Stimulated activated CD8-positive, alpha-beta memory T cell treated with anti-CD3 and anti-CD28 coated beads, Interleukin-7, amount 100 ng/mL, for 4 hours (primary cell): ENCODE data around the gene MED22.
"Not testable (repeated sequence)": the region's sequence is repeated elsewhere in the genome, so short reads cannot be mapped to it uniquely, and the experiment has no call there.

Experiments
- DNase-seq, 2 donors: peaks; one replicate each; pipeline ENCODE4 v3.0.0-alpha.2; 2020; ENCODE audit warnings: low read depth in 2 of 2

MED22 gene

DNA sequence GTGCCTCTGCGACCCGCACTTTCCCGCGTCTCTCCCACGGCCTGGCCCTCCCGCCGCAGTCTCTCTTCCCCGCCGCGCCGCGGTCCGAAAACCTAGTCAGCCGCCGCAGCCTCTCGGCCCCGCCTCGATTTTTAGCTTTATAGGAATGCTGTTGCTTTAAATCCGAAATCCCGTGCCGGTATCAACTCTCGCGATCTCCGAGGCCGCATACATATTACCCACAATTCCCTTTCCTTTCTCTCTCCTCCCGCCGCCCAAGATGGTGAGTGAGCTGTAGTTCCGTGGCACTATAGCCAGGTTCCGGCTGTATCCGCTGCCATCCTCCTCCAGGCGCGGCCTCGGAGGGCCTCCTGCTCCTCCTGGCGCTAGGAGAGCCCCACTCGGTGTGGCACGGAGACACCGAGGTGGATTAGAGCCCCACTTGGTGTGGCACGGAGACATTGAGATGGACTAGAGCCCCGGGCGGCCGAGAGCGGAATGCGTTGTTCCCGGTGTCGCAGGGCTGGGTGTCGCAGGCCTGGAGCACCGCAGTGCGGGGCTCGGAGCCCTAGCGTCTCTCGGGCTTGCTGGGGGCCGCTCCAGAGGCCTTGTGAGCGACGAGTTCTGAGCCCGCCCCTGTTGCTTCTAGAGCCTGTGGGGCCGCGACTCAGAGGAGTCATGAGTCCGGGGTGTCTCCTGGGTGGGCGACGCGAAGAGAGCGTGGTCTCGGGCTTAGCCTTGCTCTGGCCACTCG is at the start of gene MED22, which contains the start of gene RPL7A:
MED22 (minus strand) TSS at position 147 of the 733 bp plus-strand sequence. CDS start 1,469 bp downstream, outside the sequence.
RPL7A (plus strand) TSS at position 234 of the 733 bp plus-strand sequence; CDS start at position 260, 26 bp downstream.
- DNase-seq, result peak; percentile 86 to 91

DNA sequence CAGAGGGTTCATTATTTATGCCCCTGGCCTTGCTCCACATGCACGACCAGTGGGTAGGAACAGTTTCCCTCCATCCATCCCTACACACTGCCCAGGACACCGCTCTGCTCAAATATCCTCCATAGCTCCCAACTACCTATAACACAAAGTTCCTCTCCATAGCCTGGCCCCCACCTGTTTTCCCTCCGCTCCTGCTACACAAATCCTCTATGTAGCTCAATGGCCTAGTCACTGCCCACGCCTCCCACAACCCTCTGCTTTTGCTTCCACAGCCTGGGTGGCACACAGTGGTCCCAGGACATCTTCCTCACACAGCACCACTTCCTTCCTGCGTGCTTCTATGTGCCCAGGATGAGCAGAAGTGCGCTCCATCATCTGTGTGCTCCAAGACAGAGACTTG is 49.4 kb upstream of the MED22 start:
- no peak for DNase-seq

DNA sequence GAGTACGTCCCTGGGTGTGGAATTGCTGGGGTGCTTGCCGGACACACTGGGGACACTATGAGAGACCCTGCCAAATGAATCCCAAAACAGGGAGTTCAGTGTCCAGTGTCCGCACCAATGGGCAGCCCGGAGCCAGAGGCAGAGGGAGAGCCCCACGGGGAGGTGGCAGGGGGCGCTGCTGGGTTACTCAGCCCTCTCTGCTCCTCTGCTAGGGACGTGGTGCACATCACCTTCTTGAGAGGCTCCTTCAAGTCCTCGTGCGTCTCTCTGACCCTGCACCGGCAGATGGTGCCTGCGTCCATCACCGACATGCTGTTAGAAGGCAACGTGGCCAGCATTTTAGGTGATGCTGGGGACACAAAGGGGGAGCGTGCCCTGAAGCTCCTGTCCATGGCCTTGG is 49.0 kb upstream of the MED22 start:
- DNase-seq, result no peak

DNA sequence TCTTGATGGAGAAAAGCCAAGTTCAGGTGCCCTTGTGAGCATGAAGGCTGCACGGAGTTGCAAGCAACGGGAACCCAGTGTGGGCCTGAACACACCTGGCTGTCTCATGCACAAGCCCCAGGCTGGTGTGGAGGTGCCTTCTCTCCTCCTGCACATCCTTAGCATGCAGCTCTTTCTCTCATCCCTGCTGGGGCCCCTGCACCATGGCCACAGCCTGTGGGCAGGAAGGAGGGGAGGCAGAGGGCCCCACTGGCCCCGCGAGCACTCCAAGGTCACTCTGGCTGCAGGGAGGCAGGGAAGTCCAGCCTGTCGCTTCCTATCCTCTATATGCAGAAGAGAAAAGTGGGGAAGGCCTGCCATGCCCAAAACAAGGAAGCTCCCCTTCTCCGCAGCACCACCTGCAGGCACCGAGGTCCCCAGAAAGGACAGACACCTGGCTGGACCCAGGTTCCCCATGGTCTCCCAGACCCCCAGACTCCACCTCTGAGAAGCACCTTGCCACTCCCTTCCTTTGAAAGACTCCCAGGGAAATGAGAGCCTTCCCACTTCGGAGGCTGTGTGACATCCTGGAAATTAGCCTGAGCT is 46.8 kb upstream of the MED22 start:
- no peak for DNase-seq

DNA sequence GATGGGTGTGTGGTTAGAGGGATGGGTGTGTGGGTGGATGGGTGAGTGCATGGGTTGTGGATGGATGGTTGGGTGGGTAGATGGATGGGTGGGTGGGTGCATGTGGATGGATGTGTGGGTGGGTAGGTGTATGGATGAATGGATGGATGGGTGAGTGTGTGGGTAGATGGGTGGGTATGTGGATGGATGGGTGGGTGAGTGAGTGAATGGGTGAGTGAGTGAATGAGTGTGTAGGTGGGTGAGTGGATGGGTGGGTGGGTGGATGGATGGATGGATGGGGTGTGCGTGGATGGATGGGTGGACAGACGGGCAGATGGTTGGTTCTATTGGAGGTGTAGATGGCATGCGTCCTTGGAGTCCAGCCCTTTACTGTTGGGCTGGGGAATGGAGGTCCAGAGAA is 45.5 kb upstream of the MED22 start:
- no peak for DNase-seq

DNA sequence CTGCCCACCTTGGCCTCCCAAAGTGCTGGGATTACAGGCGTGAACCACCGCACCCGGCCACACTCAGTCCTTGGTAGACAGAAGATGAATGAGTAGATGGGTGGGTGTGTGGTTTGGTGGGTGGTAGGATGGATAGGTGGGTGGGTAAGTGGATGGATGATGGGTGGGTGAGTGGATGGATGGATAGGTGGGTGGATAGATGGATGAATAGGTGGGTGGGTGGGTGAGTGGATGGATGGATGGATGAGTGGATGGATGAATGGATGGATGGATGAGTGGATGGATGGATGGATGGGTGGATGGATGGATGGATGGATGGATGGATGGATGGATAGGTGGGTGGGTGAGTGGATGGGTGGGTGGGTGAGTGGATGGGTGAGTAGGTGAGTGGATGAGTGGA is 44.4 kb upstream of the MED22 start:
- not testable (repeated sequence) for DNase-seq

DNA sequence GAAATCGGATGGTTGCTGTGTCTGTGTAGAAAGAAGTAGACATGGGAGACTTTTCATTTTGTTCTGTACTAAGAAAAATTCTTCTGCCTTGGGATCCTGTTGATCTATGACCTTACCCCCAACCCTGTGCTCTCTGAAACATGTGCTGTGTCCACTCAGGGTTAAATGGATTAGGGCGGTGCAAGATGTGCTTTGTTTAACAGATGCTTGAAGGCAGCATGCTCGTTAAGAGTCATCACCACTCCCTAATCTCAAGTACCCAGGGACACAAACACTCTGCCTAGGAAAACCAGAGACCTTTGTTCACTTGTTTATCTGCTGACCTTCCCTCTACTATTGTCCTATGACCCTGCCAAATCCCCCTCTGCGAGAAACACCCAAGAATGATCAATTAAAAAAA is 43.5 kb upstream of the MED22 start:
- DNase-seq, result not testable (repeated sequence)

DNA sequence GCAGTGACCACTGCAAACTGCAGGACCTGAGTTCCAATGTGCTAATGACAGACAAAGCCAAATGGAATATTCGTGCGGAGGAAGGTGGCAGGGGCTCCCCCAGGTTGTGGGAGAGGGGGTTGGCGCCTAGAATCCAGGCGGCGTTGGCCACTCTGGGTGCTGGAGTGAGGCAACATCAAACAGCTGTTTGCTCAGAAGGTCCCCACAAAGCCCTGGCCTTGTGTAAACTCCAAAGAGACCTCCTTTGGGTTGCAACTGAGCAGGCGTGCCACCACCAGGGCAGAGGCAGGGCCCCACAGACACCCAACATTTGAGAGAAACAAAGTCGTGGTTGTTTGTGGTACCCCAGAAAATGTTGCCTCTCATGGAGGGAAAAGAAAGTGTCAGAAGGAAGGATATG is 42.8 kb upstream of the MED22 start:
- DNase-seq, result no peak

DNA sequence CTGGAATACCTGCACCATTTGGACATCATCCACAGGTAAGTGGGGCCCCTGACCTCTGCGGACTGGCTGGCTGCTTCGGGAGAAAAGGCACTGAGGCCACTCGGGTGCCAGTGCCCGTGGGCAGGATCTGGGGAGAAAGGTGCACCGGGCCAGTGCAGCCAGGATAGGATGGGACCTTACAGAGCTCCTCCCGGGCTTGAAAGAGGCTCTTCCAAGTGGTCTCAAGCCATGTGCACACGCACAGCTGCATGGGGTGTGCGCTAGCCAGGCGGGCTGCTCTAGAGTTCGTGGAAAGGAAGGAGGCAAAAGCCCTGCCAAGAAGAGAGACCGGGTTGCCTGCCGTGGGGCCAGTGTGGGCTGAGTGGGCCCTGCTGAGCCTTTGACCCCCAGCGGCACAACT is 41.6 kb upstream of the MED22 start:
- DNase-seq, result no peak

DNA sequence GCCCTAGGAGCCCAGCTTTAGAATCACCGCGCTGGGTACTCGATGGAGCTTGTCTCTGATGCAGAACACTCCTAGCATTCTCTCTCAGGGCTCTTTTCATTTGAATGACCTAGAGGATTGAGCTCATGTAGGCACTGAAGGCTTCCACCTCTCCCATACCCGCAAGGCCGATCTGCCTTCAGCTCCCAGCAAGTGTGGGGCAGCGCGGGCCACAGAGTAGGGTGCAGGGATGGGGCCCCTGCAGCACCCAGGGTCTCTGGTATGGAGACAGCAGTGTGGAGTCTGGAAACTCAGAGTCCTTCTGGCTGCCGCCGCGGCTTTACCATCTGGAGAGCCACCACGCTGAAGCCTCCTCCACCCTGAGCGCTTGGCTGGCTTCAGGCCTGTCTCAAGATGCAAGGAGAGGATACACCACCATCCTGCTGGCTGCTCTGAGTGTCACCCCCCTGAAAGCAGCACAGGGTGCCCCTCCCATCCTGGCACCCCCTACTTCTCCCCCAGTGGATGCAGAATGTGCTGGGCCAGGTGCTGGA is 41.2 kb upstream of the MED22 start:
- no peak for DNase-seq

DNA sequence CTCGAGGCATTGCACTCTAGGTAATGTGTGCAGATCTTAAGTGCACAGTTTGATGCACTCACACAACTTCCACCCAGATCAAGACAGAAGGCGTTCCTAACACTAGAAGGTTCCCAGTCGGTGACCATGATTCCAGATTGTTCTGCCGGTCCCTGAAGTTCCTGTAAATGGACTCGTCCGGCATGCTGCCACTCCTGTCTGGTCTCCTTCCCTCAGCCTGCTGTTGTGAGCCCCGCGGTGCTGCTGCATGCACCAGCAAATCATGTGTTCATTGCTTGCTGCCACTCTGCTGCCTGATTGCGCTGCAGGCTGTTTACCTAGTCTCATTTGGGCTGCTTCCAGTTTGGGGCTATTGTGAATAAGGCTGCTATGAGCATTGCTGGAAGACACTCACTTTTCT is 39.7 kb upstream of the MED22 start:
- DNase-seq, result no peak

DNA sequence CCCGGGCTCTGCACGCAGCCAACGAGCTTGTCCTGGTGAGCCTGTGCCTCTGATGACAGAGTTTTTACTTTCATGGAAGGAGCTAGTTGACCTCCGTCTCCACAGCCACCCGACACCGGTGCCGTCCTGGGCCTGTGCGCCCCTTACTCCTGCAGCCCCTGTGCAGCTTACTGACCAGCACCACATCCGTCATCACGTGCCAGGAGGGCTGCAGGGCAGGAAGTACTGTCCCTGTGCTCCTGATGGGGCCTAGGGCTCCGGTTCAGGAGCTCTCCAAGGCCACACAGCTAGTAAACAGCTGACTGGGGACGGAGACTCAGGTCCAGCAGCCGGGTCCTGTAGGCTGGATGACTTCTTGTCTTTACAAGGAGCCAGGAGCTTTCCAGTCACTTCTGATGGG is 38.4 kb upstream of the MED22 start:
- DNase-seq, result no peak

DNA sequence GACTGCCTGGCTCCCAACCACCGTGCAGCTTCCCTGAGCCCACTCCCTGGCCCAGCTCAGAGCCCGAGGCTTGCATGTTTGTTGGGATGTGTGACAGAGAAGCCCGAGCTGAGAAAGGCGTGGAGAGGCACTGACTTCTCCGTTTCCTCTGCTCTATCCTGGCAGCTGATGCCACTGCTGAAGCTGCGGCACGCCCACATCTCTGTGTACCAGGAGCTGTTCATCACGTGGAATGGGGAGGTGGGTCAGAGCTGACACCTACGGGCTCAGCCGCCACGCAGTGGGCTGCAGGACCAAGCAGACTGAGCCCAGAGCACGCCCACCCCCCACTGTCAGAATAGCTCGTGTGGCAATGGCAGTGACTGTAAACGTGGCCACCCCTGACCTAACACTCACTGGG is 37.5 kb upstream of the MED22 start:
- no peak for DNase-seq

DNA sequence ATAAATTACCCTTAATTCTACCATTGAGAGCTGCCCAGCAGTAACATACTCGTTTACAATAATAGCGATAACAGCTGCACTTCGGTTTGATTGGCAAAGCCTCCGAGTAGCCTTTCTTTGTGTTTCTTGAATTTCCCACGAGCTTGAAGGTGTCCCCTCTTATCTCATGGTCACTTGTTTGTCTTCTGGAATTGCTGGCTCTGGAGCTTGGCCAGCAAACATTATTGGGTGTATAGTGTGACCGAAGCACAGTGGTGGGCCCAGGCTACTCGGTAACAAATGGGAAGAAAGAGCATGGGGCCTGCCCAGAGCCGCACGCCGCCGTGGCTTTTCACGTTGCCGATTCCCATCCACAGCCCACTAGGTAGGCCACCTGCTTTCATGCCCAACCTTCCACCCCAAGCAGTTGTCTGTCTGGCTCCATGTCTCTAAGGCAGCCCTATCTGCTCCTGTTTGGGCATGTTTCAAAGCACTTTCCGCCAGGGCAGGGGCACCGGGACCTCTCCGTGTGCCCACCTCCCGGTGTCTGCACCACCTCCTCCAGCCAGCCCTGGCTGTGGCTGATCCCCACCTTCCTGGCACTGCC is 36.9 kb upstream of the MED22 start:
- no peak for DNase-seq

DNA sequence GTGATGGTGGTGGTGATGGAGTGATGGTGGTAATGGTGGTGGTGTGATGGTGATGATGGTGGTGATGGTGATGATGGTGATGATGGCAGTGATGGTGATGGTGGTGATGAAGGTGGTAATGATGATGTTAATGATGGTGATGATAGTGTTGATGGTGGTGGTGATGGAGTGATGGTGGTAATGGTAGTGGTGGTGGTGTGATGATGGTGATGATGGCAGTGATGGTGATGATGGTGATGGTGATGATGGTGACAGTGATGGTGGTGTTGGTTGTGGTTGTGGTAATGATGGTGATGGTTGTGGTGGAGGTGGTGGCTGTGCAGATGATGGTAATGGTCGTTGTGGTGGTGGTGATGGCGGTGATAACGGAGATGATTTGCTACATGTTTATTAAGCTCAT is 35.5 kb upstream of the MED22 start:
- DNase-seq, result no peak

DNA sequence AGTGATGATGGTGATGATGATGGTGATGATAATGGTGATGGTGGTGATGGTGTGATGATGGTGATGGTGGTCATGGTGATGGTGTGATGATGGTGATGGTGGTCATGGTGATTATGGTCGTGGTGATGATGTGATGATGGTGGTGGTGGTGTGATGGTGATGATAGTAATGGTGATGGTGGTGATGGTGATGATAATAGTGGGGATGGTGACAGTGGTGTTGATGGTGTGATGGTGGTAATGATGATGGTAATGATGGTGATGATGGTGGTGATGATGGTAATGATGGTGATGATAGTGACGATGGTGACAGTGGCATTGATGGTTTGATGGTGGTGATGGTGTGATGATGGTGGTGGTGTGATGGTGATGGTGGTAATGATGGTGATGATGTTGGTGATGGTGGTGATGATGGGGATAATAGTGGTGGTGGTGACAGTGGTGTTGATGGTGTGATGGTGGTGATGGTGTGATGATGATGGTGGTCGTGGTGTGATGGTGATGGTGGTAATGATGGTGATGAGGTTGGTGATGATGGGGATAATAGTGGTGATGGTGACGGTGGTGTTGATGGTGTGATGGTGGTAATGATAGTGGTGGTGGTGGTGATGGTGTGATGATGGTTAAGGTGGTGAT is 34.7 kb upstream of the MED22 start:
- no peak for DNase-seq

DNA sequence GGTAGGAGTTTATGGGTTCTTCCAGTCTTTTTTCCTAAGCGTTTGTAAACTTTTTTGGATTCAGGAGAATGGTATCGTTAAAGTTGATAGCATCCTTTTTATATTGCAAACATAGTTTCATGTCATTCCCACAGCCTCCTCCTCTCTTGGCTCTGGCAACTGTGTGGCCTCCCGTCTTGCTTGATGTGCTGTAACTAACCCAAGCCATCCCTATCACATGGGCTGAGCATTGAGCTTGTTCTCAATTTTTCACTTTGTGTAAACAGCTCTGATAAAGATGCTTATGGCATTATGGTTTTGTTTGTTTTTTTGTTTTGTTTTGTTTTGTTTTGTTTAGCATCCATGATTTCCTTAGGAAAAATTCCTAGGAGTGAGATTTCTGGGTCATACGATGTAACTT is 32.8 kb upstream of the MED22 start:
- no peak for DNase-seq

DNA sequence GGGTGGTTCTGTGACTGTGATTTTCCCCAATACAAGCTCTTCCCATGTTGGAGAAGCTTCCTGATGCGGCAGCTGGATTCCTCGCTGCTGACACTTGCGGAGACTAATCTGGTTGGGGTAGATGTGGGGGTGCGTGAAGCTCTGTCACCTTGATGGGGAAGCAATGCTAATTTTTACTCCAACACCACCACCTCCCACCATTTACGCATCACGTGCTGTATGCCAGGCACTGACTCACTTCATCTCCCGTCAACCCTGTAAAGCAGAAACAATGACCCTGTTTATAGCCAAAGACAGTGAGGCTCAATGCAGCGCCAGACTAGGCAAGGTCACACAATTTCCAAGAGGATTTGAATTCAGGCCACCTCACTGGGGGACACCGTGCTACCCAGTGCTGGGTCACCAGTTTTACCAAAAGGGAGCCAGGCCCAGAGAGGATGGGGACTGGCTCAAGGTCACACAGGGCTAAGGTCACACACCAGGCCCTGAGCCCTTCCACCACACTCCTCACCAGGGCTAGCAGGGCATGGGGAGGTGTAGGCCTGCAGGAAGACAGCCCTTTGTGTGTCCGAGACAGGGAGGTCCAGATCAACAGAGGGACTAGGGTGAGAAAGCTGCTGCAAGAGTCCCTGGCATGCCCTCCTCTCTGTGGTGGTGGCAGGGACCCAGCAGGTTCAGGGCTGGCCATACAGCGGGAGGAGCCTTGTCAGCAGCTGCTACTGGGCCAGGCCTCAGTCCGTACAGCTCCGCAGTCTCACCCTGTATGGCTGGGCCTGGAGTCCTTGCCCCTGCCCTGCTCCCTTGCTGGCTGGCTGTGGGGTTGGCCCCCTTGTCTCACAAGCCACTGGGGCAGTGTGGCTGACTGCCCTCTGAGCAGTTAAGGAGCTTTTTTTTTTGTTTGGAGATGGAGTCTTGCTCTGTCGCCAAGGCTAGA is 31.5 kb upstream of the MED22 start:
- no peak for DNase-seq

DNA sequence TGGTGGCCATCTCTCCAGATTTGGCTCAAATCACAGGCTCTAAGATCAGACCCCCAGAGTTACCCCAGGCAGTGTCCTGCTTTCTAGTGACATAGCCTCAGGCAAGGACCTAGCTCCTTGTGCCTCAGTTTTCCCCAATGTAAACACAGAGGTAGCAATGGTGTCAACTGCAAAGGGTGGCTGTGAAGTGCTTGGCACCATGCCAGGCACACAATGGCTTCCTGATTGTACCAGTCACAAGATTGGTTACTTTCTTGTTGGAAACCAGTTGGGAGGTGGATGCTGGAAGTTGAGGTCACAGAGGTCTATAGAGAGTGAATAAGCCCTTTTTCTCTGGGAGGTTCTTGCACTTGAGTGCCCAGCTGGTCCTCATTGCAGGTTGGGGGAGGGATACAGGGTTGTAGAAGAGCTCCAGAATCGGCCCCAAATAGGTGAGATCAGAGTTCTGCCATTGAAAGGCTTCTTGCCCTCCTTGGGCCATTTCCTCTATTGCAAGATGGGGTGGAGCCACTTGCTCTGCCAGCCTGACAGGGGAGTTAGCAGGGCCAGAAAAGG is 30.6 kb upstream of the MED22 start:
- no peak for DNase-seq

DNA sequence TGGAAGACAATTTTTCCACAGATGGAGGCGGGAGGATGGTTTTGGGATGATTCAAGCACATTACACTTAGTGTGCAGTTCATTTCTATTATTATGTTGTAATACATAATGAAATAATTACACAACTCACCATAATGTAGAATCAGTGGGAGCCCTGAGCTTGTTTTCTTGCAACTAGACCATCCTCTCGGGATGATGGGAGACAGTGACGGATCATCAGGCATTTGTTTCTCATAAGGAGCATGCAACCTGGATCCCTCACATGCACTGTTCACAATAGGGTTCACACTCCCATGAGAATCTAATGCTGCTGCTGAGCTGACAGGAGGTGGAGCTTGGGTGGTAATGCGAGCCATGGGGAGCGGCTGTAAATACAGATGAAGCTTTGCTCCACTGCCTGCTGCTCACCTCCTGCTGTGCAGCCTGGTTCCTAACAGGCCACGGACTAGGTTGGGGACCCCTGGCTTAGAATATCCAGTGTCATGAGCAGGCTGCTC is 29.8 kb upstream of the MED22 start:
- DNase-seq, result no peak

DNA sequence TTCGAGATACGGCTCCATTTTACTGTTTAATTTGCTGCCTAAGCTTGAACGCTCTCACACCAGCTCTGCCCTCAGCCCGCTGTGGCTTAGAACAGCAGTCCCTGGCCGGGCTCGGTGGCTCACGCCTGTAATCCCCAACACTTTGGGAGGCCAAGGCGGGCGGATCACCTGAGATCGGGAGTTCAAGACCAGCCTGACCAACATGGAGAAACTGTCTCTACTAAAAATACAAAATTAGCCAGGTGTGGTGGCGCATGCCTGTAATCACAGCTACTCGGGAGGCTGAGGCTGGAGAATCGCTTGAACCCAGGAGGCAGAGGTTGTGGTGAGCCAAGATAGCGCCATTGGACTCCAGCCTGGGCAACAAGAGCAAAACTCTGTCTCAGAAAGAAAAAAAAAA is 29.3 kb upstream of the MED22 start:
- DNase-seq, result not testable (repeated sequence)
